Esophagus squamous epithelium (tissue), 5 donors: Measurements from ENCODE around the gene C11orf21. TPM values are rescaled to one million over a fixed set of nuclear protein-coding genes. Genes with fewer than 3 reads are reported as not detected.
"Not testable (repeated sequence)": the region's sequence is repeated elsewhere in the genome, so short reads cannot be mapped to it uniquely, and the experiment has no call there.

ENCODE experiments used
- DNase-seq: peaks from one replicate; lab custom pipeline; 2025; lab: John Stamatoyannopoulos, UW
- H3K27ac ChIP-seq, 4 donors: fragments of 200-600 bp; sonication (generic); one replicate each; pipeline ENCODE4 v1.5.1; 2016 to 2019; ENCODE audit warnings: mild to moderate bottlenecking in 1 of 4
- H3K27me3 ChIP-seq, 4 donors: fragments of 200-600 bp; sonication (generic); 1 replicate in 3 of 4; 2 replicates in 1 of 4; pipeline versions ENCODE4 v1.5.1 to v1.6.0; 2017 to 2021; ENCODE audit warnings: antibody characterized with exemption in 1 of 4
- H3K36me3 ChIP-seq, 3 donors: fragments of 200-600 bp; sonication (generic); one replicate each; pipeline ENCODE4 v1.5.1; 2016 to 2019
- H3K4me1 ChIP-seq, 3 donors: fragments of 200-600 bp; sonication (generic); one replicate each; pipeline ENCODE4 v1.5.1; 2017 to 2019
- H3K4me3 ChIP-seq, 4 donors: fragments of 200-600 bp; sonication (generic); 1 replicate in 3 of 4; 2 replicates in 1 of 4; pipeline ENCODE4 v1.5.1; 2016 to 2019; ENCODE audit warnings: mild to moderate bottlenecking in 2 of 4, moderate library complexity in 1 of 4
- H3K9me3 ChIP-seq, 3 donors: fragments of 200-600 bp; sonication (generic); one replicate each; pipeline ENCODE4 v1.5.1; 2016 to 2019
- POLR2A ChIP-seq, 4 donors: fragments of 450-650 bp; IDR thresholded peaks; one replicate each; pipeline ENCODE4 v1.6.1; 2017; ENCODE audit warnings: antibody characterized with exemption in 4 of 4, mild to moderate bottlenecking in 4 of 4, moderate library complexity in 3 of 4
- WGBS, 2 donors: methylation state at CpG; one replicate each; pipeline ENCODE4 v1.1.5; 2018; 5-methylcytosine and 5-hydroxymethylcytosine counted together
- intact Hi-C: fragments of 100-400 bp; cut with DNase I; formaldehyde crosslinking; loops from one replicate; pipeline ENCODE4 v1.15.0; 2022
- total RNA-seq, 4 donors: library from RNA; depleted of rRNA; stranded (reverse); fragments of >200 nt; gene quantifications; one replicate each; pipeline ENCODE4 v1.1.0, GENCODE V29; 2016
- TF ChIP-seq, protein P1 (sequence below), 6 experiments: fragments of 450-650 bp in 4 of 6; fragments of 200-600 bp in 2 of 6; sonication (generic) in 2 of 6; IDR thresholded peaks; one replicate each; pipeline ENCODE4 v1.5.1; 2016 to 2019; ENCODE audit warnings: antibody characterized with exemption in 6 of 6, mild to moderate bottlenecking in 4 of 6, moderate library complexity in 4 of 6
- donor health status: DM: yes; HTN: yes; CAD: no.

C11orf21 gene
- total RNA-seq, 4 donors from 2014 or later, result 0.30 to 0.94 (median 0.76) TPM; not detected in 1

GRCh38 chr11:2293531-2293971 lies 8.2 kb downstream of the C11orf21 start:
- WGBS, 2 donors, result 87 to 94% methylated on average over 13 to 18 of the region's 20 CpGs
- intact Hi-C loops, result no loop called here
- TF ChIP-seq POLR2A (IDR thresholded peaks at IDR 0.05), result no peak
- TF ChIP-seq, protein P1, sequence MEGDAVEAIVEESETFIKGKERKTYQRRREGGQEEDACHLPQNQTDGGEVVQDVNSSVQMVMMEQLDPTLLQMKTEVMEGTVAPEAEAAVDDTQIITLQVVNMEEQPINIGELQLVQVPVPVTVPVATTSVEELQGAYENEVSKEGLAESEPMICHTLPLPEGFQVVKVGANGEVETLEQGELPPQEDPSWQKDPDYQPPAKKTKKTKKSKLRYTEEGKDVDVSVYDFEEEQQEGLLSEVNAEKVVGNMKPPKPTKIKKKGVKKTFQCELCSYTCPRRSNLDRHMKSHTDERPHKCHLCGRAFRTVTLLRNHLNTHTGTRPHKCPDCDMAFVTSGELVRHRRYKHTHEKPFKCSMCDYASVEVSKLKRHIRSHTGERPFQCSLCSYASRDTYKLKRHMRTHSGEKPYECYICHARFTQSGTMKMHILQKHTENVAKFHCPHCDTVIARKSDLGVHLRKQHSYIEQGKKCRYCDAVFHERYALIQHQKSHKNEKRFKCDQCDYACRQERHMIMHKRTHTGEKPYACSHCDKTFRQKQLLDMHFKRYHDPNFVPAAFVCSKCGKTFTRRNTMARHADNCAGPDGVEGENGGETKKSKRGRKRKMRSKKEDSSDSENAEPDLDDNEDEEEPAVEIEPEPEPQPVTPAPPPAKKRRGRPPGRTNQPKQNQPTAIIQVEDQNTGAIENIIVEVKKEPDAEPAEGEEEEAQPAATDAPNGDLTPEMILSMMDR (IDR thresholded peaks at IDR 0.05), result no peak

DNA sequence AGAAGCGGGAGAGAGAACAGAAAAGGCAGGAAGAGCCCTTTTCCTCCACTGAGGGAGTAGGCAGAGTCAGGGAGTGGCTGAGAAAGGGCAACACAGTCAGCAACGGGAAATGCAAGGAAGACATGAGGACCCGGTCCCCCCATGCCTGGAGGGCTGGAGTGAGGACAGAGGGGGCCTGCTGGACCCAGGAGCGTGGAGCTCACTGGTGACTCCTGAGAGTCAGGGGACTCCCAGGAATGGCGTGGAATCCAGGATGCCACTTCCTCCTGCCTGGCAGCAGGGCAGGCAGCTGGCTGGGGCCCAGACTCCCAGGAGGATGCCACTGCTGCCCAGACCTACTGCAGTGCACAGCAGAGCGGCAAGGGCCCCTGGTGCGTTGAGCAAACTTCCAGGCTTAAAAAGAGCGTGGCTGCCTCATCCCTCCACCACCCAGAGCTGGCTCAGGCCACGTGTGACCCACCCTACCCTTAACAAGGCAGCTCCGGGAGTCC lies 11.3 kb downstream of the C11orf21 start:
- intact Hi-C loops, result no loop called here
- H3K4me1 ChIP-seq, result peaks cover 0 to 3% (median 0%) of the 10 kb centered on the region in 3 donors
- no peak for DNase-seq

More at GRCh38 chr11:2293531-2293971, 8.2 kb downstream of the C11orf21 start:
- DNase-seq, result no peak
- Histone ChIP-seq H3K4me3 (no peak overlapping the region), H3K27ac (no peak overlapping the region), H3K36me3 (no peaks in the 10 kb centered on the region), H3K9me3 (no peaks in the 10 kb centered on the region), H3K27me3 (peaks cover 0 to 45% (median 0%) of the 10 kb centered on the region in 4 donors), H3K4me1 (no peaks in the 10 kb centered on the region)

GRCh38 chr11:2289859-2290258 lies 11.9 kb downstream of the C11orf21 start:
- TF ChIP-seq, protein P1 (IDR thresholded peaks at IDR 0.05), result no peak
- no peak for TF ChIP-seq POLR2A (IDR thresholded peaks at IDR 0.05)

More for the DNA sequence above, 11.3 kb downstream of the C11orf21 start:
- H3K4me3 ChIP-seq, result no peak overlapping the region
- no peak overlapping the region for H3K27ac ChIP-seq
- no peaks in the 10 kb centered on the region for H3K36me3 ChIP-seq
- no peaks in the 10 kb centered on the region for H3K9me3 ChIP-seq
- 25 to 40% methylated on average over 7 to 8 of the region's 10 CpGs for WGBS, 2 donors
- H3K27me3 ChIP-seq, result peaks cover 0 to 62% (median 0%) of the 10 kb centered on the region in 4 donors
- no peak for TF ChIP-seq POLR2A (IDR thresholded peaks at IDR 0.05)
- TF ChIP-seq, protein P1 (IDR thresholded peaks at IDR 0.05), result no peak

DNA sequence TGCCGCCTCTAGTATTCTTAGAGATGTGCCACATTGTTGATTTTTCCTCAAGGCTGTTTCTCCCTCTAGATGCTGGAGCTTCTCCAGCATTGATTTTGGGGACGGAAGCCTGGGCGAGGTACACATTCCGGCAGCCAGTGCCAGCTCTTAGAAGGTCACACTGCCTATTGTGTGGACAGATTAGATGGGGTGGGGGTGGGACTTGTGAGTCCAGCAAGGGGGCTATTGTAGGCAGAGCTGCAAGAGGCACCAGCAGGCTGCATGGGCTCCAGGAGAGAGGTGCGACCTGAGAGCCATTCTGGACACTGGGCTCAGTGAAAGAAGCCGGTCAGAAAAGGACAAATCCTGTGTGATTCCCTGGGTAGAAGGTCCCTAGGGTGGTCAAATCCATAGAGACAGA lies 12.4 kb downstream of the C11orf21 start:
- H3K27me3 ChIP-seq, result peaks cover 0 to 67% (median 0%) of the 10 kb centered on the region in 4 donors
- no peaks in the 10 kb centered on the region for H3K36me3 ChIP-seq
- H3K4me3 ChIP-seq, result no peak overlapping the region
- H3K27ac ChIP-seq, result no peak overlapping the region
- peaks cover 0 to 3% (median 0%) of the 10 kb centered on the region in 3 donors for H3K4me1 ChIP-seq
- 61 to 79% methylated on average over 2 to 6 of the region's 6 CpGs for WGBS, 2 donors
- H3K9me3 ChIP-seq, result no peaks in the 10 kb centered on the region
- TF ChIP-seq POLR2A (IDR thresholded peaks at IDR 0.05), result no peak
- TF ChIP-seq, protein P1 (IDR thresholded peaks at IDR 0.05), result no peak
- DNase-seq, result no peak
- intact Hi-C loops, result no loop called here

More at GRCh38 chr11:2289859-2290258, 11.9 kb downstream of the C11orf21 start:
- WGBS, 2 donors, result 64 to 78% methylated on average over 10 of the region's 10 CpGs
- Histone ChIP-seq H3K9me3 (no peaks in the 10 kb centered on the region), H3K4me3 (no peak overlapping the region), H3K4me1 (peaks cover 0 to 3% (median 0%) of the 10 kb centered on the region in 3 donors), H3K36me3 (no peaks in the 10 kb centered on the region), H3K27me3 (peaks cover 0 to 64% (median 0%) of the 10 kb centered on the region in 4 donors), H3K27ac (no peak overlapping the region)
- intact Hi-C loops, result no loop called here
- DNase-seq, result no peak

DNA sequence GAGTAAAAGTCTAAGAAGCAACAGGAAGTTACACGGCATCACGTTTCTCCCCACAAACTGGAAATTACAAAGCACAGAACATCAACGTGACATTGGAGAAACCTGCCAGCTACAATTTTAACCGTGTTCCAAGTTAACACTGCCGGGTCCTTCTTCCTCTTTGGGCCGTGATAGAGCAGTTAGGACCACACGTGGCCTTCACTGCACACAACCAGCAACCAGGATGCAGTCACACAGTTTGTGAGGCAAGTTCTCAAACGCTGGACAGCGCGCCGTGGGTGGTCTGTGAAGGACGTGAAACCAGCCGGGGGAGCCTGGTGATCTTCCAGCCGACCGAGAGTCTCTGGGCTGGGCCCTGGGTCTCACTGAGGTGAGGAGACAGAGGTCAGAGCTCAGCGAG lies 14.6 kb downstream of the C11orf21 start:
- Histone ChIP-seq H3K4me1 (peaks cover 0 to 3% (median 0%) of the 10 kb centered on the region in 3 donors), H3K27ac (no peak overlapping the region), H3K36me3 (no peaks in the 10 kb centered on the region), H3K9me3 (no peaks in the 10 kb centered on the region), H3K27me3 (peaks cover 0 to 70% (median 0%) of the 10 kb centered on the region in 4 donors), H3K4me3 (no peak overlapping the region)
- WGBS, 2 donors, result 50 to 58% methylated on average over 15 to 16 of the region's 16 CpGs
- no peak for DNase-seq
- TF ChIP-seq, protein P1 (IDR thresholded peaks at IDR 0.05), result no peak
- TF ChIP-seq POLR2A (IDR thresholded peaks at IDR 0.05), result no peak
- intact Hi-C loops, result no loop called here

- DNase-seq, intact Hi-C loops: not testable (repeated sequence)
- WGBS, 2 donors, result 84 to 85% methylated on average over 6 to 9 of the region's 13 CpGs
Measured at GRCh38 chr11:2286350-2286749, 15.4 kb downstream of the C11orf21 start.

More at GRCh38 chr11:2286350-2286749, 15.4 kb downstream of the C11orf21 start:
- H3K4me3 ChIP-seq, H3K9me3 ChIP-seq, H3K27ac ChIP-seq, H3K4me1 ChIP-seq, H3K36me3 ChIP-seq: not testable (repeated sequence)
- peaks cover 0 to 76% (median 0%) of the 10 kb centered on the region in 4 donors for H3K27me3 ChIP-seq
